ENCODE data around the gene TENM3.
"Not testable (repeated sequence)": the region's sequence is repeated elsewhere in the genome, so short reads cannot be mapped to it uniquely, and the experiment has no call there.

The TENM3 gene

DNA sequence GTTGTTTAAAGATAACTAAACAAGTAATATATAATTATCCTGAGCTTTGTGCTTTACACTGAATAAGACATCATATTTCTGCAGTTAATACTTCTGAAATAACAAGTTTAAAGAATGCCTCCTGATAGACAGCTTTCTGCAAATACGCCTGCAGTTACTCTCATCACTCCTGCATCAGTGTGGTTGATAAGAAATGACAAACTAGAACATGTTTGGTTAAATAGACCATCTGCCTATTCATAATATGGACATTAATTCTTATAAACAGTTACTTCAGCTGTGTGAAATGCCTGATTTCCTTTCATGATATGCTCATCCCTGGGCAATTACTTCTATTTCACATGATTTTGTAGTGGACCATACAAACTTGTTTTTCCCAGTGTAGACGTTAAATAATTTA is 7.0 kb upstream of the TENM3 start:
- Mint-ChIP-seq H3K4me3 (no peak overlapping the region), H3K36me3 (ENCODE audit: low read depth) (peaks cover 25% of the 10 kb centered on the region), H3K27ac (no peak overlapping the region), H3K4me1 (peaks cover 45% of the 10 kb centered on the region), H3K27me3 (ENCODE audit: low read depth, poor library complexity) (no peaks in the 10 kb centered on the region), H3K9me3 (no peaks in the 10 kb centered on the region)
- DNase-seq = no peak
- TF ChIP-seq, protein P1, sequence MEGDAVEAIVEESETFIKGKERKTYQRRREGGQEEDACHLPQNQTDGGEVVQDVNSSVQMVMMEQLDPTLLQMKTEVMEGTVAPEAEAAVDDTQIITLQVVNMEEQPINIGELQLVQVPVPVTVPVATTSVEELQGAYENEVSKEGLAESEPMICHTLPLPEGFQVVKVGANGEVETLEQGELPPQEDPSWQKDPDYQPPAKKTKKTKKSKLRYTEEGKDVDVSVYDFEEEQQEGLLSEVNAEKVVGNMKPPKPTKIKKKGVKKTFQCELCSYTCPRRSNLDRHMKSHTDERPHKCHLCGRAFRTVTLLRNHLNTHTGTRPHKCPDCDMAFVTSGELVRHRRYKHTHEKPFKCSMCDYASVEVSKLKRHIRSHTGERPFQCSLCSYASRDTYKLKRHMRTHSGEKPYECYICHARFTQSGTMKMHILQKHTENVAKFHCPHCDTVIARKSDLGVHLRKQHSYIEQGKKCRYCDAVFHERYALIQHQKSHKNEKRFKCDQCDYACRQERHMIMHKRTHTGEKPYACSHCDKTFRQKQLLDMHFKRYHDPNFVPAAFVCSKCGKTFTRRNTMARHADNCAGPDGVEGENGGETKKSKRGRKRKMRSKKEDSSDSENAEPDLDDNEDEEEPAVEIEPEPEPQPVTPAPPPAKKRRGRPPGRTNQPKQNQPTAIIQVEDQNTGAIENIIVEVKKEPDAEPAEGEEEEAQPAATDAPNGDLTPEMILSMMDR (IDR thresholded peaks at IDR 0.05) = no peak

DNA sequence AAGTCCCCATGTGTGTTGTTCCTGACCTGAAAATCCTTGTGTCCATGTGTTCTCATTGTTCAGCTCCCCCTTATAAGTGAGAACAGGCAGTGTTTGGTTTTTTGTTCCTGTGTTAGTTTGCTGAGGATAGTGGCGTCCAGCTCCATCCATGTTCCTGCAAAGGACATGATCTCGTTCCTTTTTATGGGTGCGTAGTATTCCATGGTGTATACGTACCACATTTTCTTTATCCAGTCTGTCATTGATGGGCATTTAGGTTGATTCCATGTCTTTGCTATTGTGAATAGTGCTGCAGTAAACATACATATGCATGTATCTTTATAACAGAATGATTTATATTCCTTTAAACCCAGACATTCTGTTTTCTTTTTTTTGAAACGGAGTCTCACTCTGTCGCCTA is 6.2 kb upstream of the TENM3 start:
- H3K9me3 Mint-ChIP-seq; H3K27me3 Mint-ChIP-seq (ENCODE audit: low read depth, poor library complexity); DNase-seq; H3K4me3 Mint-ChIP-seq: not testable (repeated sequence)
- peaks cover 38% of the 10 kb centered on the region for H3K4me1 Mint-ChIP-seq
- peaks cover 23% of the 10 kb centered on the region for H3K36me3 Mint-ChIP-seq (ENCODE audit: low read depth)
- H3K27ac Mint-ChIP-seq = peak overlapping the region; percentile 13

DNA sequence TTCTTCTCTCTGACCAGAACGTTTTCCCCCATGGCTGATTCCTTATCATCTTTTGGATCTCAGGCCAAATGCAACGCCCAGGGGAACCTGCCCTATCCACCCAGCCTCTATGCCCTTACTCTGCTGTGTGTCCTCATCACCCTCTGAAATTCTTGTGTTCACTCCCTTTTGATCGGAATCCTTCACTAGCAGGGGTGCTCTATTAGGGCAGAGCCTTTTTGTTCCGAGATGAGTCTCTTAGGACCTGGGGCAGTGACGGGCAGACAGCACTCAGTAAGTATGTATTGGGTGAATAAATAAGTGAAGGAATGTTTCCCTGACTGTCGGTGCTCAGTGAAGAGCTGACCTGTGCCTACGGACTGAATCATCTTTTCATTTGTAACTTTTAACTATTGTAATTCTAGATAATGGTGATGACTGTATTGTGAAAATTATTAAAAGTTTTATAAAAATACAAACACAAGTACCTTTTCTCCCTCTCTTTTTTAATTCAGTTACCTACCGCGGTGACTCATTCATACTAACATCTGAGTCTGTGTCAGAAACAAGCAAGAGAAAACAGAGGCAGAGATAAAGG is 4.8 kb upstream of the TENM3 start:
- Mint-ChIP-seq H3K4me3 (no peak overlapping the region), H3K36me3 (ENCODE audit: low read depth) (peaks cover 24% of the 10 kb centered on the region), H3K27ac (peak overlapping the region; percentile 78)

DNA sequence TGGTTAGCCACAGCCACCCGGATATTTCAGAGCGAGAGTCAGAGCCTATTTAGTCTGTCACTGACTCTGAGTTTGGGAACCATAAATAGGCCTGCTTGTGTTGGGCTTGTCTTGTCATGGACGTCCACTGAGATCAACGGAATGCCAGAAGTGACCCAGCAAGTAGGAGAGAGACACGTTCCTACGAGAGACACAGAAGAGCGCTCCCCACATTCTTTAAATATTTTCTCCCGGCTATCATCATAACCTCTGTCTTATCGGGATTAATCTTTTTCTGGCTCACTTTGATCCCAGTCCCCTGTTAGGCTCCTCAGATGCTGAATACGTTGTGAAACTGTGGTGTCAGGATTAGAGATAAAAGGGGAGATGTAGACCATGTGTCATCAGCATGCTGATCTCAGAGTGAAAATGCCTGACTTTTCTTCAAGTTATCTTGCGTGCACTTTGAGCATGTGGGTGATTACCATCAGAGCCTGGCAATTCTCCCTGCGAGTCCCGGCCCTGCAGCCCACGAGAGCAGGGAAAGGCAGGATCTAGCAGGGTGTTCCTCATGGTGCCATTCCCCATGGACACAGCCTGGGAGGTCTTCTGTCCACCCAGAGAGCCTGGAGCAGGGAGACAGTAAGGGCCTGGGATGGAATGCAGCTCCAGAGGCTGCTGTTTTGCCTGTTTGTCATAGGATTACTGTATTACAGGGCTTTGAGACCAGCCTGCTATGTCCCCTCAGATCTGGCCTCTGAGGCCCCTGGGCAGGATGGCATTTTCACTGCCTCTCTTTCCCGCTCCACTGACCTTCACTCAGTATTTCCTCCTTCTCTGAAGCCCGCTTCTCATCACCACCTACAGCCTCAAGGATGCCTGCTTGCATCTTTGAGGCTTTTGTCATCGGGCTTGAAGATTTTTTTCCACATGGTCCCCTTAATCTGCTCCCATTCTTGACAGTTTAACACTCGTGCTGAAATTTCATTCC is 2.8 kb upstream of the TENM3 start:
- Mint-ChIP-seq H3K36me3 (ENCODE audit: low read depth) (peaks cover 21% of the 10 kb centered on the region), H3K27ac (peak overlapping the region; percentile 70), H3K9me3 (peaks cover 4% of the 10 kb centered on the region), H3K4me1 (peaks cover 41% of the 10 kb centered on the region), H3K27me3 (ENCODE audit: low read depth, poor library complexity) (peaks cover 2% of the 10 kb centered on the region), H3K4me3 (no peak overlapping the region)
- DNase-seq = peak; percentile 18
- TF ChIP-seq, protein P1 (IDR thresholded peaks at IDR 0.05) = no peak

More for the DNA sequence above, 4.8 kb upstream of the TENM3 start:
- peaks cover 35% of the 10 kb centered on the region for H3K4me1 Mint-ChIP-seq
- H3K27me3 Mint-ChIP-seq (ENCODE audit: low read depth, poor library complexity) = no peaks in the 10 kb centered on the region
- no peak for DNase-seq
- TF ChIP-seq, protein P1 (IDR thresholded peaks at IDR 0.05) = no peak
- H3K9me3 Mint-ChIP-seq = peaks cover 4% of the 10 kb centered on the region

DNA sequence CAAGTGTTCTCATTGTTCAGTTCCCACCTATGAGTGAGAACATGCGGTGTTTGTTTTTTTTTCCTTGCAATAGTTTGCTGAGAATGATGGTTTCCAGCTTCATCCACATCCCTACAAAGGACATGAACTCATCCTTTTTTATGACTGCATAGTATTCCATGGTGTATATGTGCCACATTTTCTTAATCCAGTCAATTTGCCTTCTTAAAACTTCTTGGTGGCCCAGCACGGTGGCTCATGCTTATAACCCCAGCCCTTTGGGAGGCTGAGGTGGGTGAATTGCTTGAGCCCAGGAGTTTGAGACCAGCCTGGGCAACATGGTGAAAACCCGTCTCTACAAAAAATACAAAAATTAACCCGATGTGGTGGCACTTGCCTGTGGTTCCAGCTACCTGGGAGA is 942 bp upstream of the TENM3 start:
- H3K9me3 Mint-ChIP-seq; DNase-seq; H3K27ac Mint-ChIP-seq; H3K27me3 Mint-ChIP-seq (ENCODE audit: low read depth, poor library complexity); H3K4me3 Mint-ChIP-seq: not testable (repeated sequence)
- peaks cover 17% of the 10 kb centered on the region for H3K36me3 Mint-ChIP-seq (ENCODE audit: low read depth)
- peaks cover 54% of the 10 kb centered on the region for H3K4me1 Mint-ChIP-seq

DNA sequence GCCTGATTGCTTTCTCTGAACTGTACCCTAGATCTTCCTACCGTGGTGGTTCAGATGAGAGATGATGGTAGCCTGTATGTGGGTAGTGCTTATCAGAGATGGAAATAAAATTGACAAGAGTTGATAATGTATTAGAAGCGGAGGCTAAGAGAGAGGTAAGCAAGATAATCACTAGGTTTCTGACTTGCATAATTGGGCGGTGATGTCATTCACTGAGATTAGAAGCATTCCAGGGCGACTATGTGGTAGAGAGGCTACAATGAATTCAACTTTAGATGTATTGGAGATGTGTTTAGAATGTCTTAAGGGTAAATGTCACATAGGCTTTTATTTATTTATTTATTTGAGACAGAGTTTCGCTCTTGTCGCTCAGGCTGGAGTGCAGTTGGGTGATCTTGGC is 415 bp upstream of the TENM3 start:
- H3K27me3 Mint-ChIP-seq (ENCODE audit: low read depth, poor library complexity) = peaks cover 2% of the 10 kb centered on the region
- H3K4me1 Mint-ChIP-seq = peaks cover 54% of the 10 kb centered on the region
- H3K27ac Mint-ChIP-seq = no peak overlapping the region
- H3K36me3 Mint-ChIP-seq (ENCODE audit: low read depth) = peaks cover 17% of the 10 kb centered on the region
- H3K9me3 Mint-ChIP-seq = peaks cover 4% of the 10 kb centered on the region
- TF ChIP-seq, protein P1 (IDR thresholded peaks at IDR 0.05) = no peak
- H3K4me3 Mint-ChIP-seq = no peak overlapping the region
- DNase-seq = no peak
